HCT116 (cell line): ENCODE data around the gene MORC1. TPM values are rescaled to one million over a fixed set of nuclear protein-coding genes. Genes with fewer than 3 reads are reported as not detected.

Experiments
- ATAC-seq: fragments of 200-7000 bp; cut with Tn5 transposase; 2 replicates; pipeline ENCODE4 v1.9.1; 2020; ENCODE audit warnings: mild to moderate bottlenecking, moderate library complexity
- BruUV-seq: library from RNA; stranded (reverse); fragments of 400-500 nt; replicated peaks from 2 replicates; lab custom pipeline; 2021; lab: Mats Ljungman, UMichigan
- CTCF ChIA-PET: fragments of 300-600 bp; sonication (Branson Sonifier 250); formaldehyde crosslinking; loops from one replicate; lab custom pipeline; 2021; ENCODE audit warnings: antibody characterized with exemption; lab: Charles Lee
- POLR2A ChIA-PET: fragments of 300-600, 350-600 bp; sonication (Branson Sonifier 250); formaldehyde crosslinking; loops from one replicate; lab custom pipeline; 2021; ENCODE audit warnings: antibody characterized with exemption; lab: Charles Lee
- RAD21 ChIA-PET, 2 experiments: fragments of 300-600 bp; sonication (Branson Sonifier 250); formaldehyde crosslinking; loops; one replicate each; lab custom pipeline; 2023; ENCODE audit warnings: low total read pairs in 2 of 2; ENCODE audit not compliant: uncharacterized antibody in 2 of 2, unreplicated experiment in 2 of 2, low non-redundant PET in 1 of 2; lab: Charles Lee
- DNase-seq: peaks from one replicate; pipeline ENCODE4 v3.0.0-alpha.2; 2010; ENCODE audit warnings: low read depth, low spot score
- H2AFZ ChIP-seq: fragments of 200-600 bp; shearing (Covaris generic), sonication (generic); 2 replicates; pipeline ENCODE4 v1.6.1; 2017; ENCODE audit warnings: low read depth, mixed run types, mixed read lengths, antibody characterized with exemption, low read length; ENCODE audit not compliant: poor library complexity, severe bottlenecking
- H3K27ac ChIP-seq: 2 replicates; pipeline ENCODE4 v1.5.1; 2012; ENCODE audit warnings: low read depth, low read length
- H3K27me3 ChIP-seq: fragments of 200-600 bp; sonication (generic); 2 replicates; pipeline ENCODE4 v1.6.1; 2016; ENCODE audit warnings: mixed run types, low read length, mixed read lengths; ENCODE audit not compliant: insufficient read depth
- H3K36me3 ChIP-seq, 2 experiments: fragments of 200-500 bp in 1 of 2; fragments of 200-600 bp in 1 of 2; sonication (Bioruptor generic) in 1 of 2; sonication (generic) in 1 of 2; 2 replicates each; pipeline versions ENCODE4 v1.5.1 to v1.6.1; 2014 to 2016; ENCODE audit warnings: low read length in 2 of 2, inconsistent platforms in 1 of 2, mixed read lengths in 1 of 2, mixed run types in 1 of 2; ENCODE audit not compliant: insufficient read depth in 2 of 2, control insufficient read depth in 1 of 2
- H3K4me1 ChIP-seq, 2 experiments: fragments of 200-600 bp in 1 of 2; sonication (generic) in 1 of 2; 2 replicates each; pipeline versions ENCODE4 v1.5.1 to v1.6.1; 2012 to 2017; ENCODE audit warnings: low read length in 2 of 2, inconsistent platforms in 1 of 2, mild to moderate bottlenecking in 1 of 2, mixed read lengths in 1 of 2, mixed run types in 1 of 2, moderate library complexity in 1 of 2; ENCODE audit not compliant: insufficient read depth in 2 of 2, control insufficient read depth in 1 of 2
- H3K4me2 ChIP-seq: fragments of 200-600 bp; sonication (generic); 2 replicates; pipeline ENCODE4 v1.6.1; 2017; ENCODE audit warnings: mixed run types, low read length, mixed read lengths
- H3K4me3 ChIP-seq, 2 experiments: fragments of 200-600 bp in 1 of 2; sonication (generic) in 1 of 2; replicated peaks in 1 of 2; 2 replicates each; pipeline ENCODE4 v1.5.1; 2011 to 2016; ENCODE audit warnings: low read length in 2 of 2, control low read depth in 1 of 2, low read depth in 1 of 2, mild to moderate bottlenecking in 1 of 2, mixed read lengths in 1 of 2, mixed run types in 1 of 2
- H3K79me2 ChIP-seq: fragments of 200-600 bp; sonication (generic); 2 replicates; pipeline ENCODE4 v1.6.1; 2017; ENCODE audit warnings: mild to moderate bottlenecking, mixed run types, low read length, moderate library complexity, mixed read lengths; ENCODE audit not compliant: insufficient read depth
- H3K9ac ChIP-seq: fragments of 200-600 bp; sonication (generic); 2 replicates; pipeline ENCODE4 v1.6.1; 2016; ENCODE audit warnings: low read length, mixed read lengths
- H3K9me2 ChIP-seq: fragments of 200-600 bp; sonication (generic), shearing (Covaris generic); 2 replicates; pipeline ENCODE4 v1.6.1; 2017; ENCODE audit warnings: mixed run types, mild to moderate bottlenecking, moderate library complexity; ENCODE audit not compliant: insufficient read depth
- H3K9me3 ChIP-seq, 2 experiments: fragments of 200-500 bp in 1 of 2; fragments of 200-600 bp in 1 of 2; sonication (Bioruptor generic) in 1 of 2; sonication (generic) in 1 of 2; 2 replicates each; pipeline ENCODE4 v1.6.1; 2014 to 2017; ENCODE audit warnings: low read length in 2 of 2, mixed read lengths in 2 of 2, inconsistent platforms in 1 of 2, low read depth in 1 of 2, mild to moderate bottlenecking in 1 of 2, mixed run types in 1 of 2, moderate library complexity in 1 of 2; ENCODE audit not compliant: control insufficient read depth in 1 of 2, insufficient read depth in 1 of 2
- H4K20me1 ChIP-seq: fragments of 200-600 bp; sonication (generic), shearing (Covaris generic); 2 replicates; pipeline ENCODE4 v1.6.1; 2017; ENCODE audit warnings: mixed run types, mild to moderate bottlenecking, moderate library complexity; ENCODE audit not compliant: insufficient read depth
- ELF1 ChIP-seq: IDR thresholded peaks from 2 replicates; pipeline ENCODE4 v1.6.1; 2012; ENCODE audit warnings: low read depth, borderline replicate concordance
- FOSL1 ChIP-seq: IDR thresholded peaks from 2 replicates; pipeline ENCODE4 v1.6.1; 2012; ENCODE audit warnings: low read depth
- POLR2AphosphoS5 ChIP-seq: IDR thresholded peaks from 2 replicates; pipeline ENCODE4 v1.6.1; 2011; ENCODE audit warnings: mild to moderate bottlenecking, low read depth, low read length, moderate library complexity
- RAD21 ChIP-seq: IDR thresholded peaks from 2 replicates; pipeline ENCODE4 v1.6.1; 2012; ENCODE audit warnings: low read depth, mild to moderate bottlenecking
- SIN3A ChIP-seq: IDR thresholded peaks from 2 replicates; pipeline ENCODE4 v1.6.1; 2012; ENCODE audit warnings: low read depth
- TCF7L2 ChIP-seq: IDR thresholded peaks from 2 replicates; pipeline ENCODE4 v1.7.0; 2011; ENCODE audit warnings: borderline replicate concordance, inconsistent platforms; ENCODE audit not compliant: insufficient read depth, insufficient read length; ENCODE audit errors: extremely low read depth
- ZNF274 ChIP-seq: fragments of 200-500 bp; sonication (Bioruptor generic); IDR thresholded peaks from 2 replicates; pipeline ENCODE4 v1.6.1; 2014; ENCODE audit warnings: mild to moderate bottlenecking, low read depth, low read length, inconsistent platforms
- intact Hi-C: fragments of 100-400 bp; cut with micrococcal nuclease; formaldehyde crosslinking; loops from 2 replicates; pipeline ENCODE4 v1.10.0; 2022
- total RNA-seq: library from RNA; stranded (reverse); gene quantifications from one replicate; pipeline ENCODE4 v1.2.1, GENCODE V29; 2021; ENCODE audit not compliant: unreplicated experiment
- TF ChIP-seq, protein P1 (sequence below), 3 experiments: fragments of 200-600 bp in 1 of 3; sonication (generic) in 1 of 3; IDR thresholded peaks in 2 of 3; conservative IDR thresholded peaks in 1 of 3; 2 replicates each; pipeline ENCODE4 v1.5.1; 2012 to 2017; ENCODE audit warnings: low read depth in 2 of 3, low read length in 2 of 3, antibody characterized with exemption in 1 of 3, borderline replicate concordance in 1 of 3, control low read depth in 1 of 3, mild to moderate bottlenecking in 1 of 3, mixed read lengths in 1 of 3, mixed run types in 1 of 3, moderate library complexity in 1 of 3; ENCODE audit not compliant: insufficient read depth in 1 of 3
- TF ChIP-seq, protein P2 (sequence below): IDR thresholded peaks from 2 replicates; pipeline ENCODE4 v1.6.1; 2012
- TF ChIP-seq, protein P3 (sequence below): IDR thresholded peaks from 2 replicates; pipeline ENCODE4 v1.6.1; 2011; ENCODE audit warnings: mild to moderate bottlenecking, low read length, moderate library complexity; ENCODE audit not compliant: insufficient replicate concordance; ENCODE audit errors: extremely low read depth

The MORC1 gene
- total RNA-seq, 1 experiment from 2014 or later: not detected

- no peaks in the 10 kb centered on the region for H4K20me1 ChIP-seq
- H3K9me2 ChIP-seq: no peaks in the 10 kb centered on the region
- peak; percentile 76 for ATAC-seq
- no peak overlapping the region for H3K4me2 ChIP-seq
- ChIA-PET POLR2A (no interaction called here), CTCF (interaction anchor here (0.7 kb wide), 1 partner anchor 26 kb away, joined by 3 read pairs; no protein-coding TSS in a partner anchor), RAD21 (no interaction called here)
- H3K9me3 ChIP-seq: no peaks in the 10 kb centered on the region
- H3K4me1 ChIP-seq: no peaks in the 10 kb centered on the region; a peak in 1 of 4 replicates
- peak; percentile 39 for DNase-seq
- H3K36me3 ChIP-seq: no peaks in the 10 kb centered on the region
- BruUV-seq: no TSS peak
- H3K27ac ChIP-seq: no peak overlapping the region
- H3K4me3 ChIP-seq: no peak overlapping the region
- intact Hi-C loops: no loop called here
- no peak overlapping the region for H3K9ac ChIP-seq
- TF ChIP-seq, protein P1, sequence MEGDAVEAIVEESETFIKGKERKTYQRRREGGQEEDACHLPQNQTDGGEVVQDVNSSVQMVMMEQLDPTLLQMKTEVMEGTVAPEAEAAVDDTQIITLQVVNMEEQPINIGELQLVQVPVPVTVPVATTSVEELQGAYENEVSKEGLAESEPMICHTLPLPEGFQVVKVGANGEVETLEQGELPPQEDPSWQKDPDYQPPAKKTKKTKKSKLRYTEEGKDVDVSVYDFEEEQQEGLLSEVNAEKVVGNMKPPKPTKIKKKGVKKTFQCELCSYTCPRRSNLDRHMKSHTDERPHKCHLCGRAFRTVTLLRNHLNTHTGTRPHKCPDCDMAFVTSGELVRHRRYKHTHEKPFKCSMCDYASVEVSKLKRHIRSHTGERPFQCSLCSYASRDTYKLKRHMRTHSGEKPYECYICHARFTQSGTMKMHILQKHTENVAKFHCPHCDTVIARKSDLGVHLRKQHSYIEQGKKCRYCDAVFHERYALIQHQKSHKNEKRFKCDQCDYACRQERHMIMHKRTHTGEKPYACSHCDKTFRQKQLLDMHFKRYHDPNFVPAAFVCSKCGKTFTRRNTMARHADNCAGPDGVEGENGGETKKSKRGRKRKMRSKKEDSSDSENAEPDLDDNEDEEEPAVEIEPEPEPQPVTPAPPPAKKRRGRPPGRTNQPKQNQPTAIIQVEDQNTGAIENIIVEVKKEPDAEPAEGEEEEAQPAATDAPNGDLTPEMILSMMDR (IDR thresholded peaks at IDR 0.05 in 2 of 3, conservative IDR thresholded peaks at IDR 0.05 in 1 of 3; ENCODE audit: borderline replicate concordance in 1 of 3, insufficient read depth in 1 of 3, low read depth in 2 of 3, low read length in 2 of 3): peak; percentile 58 to 79 (median 77); a peak in 5 of 6 replicates
- peak; percentile 64 for TF ChIP-seq RAD21
- TF ChIP-seq FOSL1: no peak
- H2AFZ ChIP-seq: peak overlapping the region; percentile 84
- no peaks in the 10 kb centered on the region for H3K27me3 ChIP-seq
- H3K79me2 ChIP-seq: no peaks in the 10 kb centered on the region
Measured at GRCh38 chr3:109050591-109051167, 67.3 kb downstream of the MORC1 start.

DNA sequence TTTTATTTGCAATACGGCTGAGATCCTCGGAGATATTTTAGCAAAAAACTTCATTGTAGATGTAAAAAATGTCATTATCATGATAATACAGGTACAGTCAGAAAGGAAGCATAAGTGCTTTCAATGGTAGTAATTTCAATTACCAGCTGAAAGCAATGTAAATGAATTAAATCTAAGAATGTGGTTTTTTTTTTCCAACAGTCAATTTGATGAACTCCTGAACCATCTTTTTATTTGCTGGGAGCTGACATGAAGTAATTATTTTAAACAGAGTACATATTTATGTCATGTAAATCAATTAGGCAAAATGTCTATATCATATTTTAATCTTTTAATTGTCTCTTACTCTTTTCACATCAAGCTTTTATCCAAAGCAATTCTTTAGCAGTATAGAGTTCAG is 70.6 kb downstream of the MORC1 start:
- Histone ChIP-seq H3K36me3 (no peaks in the 10 kb centered on the region), H3K9me3 (no peaks in the 10 kb centered on the region), H3K4me3 (no peak overlapping the region), H3K79me2 (no peaks in the 10 kb centered on the region), H3K4me2 (no peak overlapping the region), H3K27ac (no peak overlapping the region), H3K27me3 (no peaks in the 10 kb centered on the region), H3K9me2 (no peaks in the 10 kb centered on the region), H4K20me1 (no peaks in the 10 kb centered on the region), H2AFZ (no peak overlapping the region), H3K4me1 (no peaks in the 10 kb centered on the region), H3K9ac (no peak overlapping the region)
- intact Hi-C loops: no loop called here
- ChIA-PET CTCF (interaction anchor here (0.9 kb wide), 1 partner anchor 24 kb away, joined by 3 read pairs; no protein-coding TSS in a partner anchor), POLR2A (no interaction called here), RAD21 (no interaction called here)
- ATAC-seq (no peak), DNase-seq (no peak)
- BruUV-seq: no TSS peak
- TF ChIP-seq SIN3A (no peak), ELF1 (no peak), POLR2AphosphoS5 (no peak), ZNF274 (no peak), TCF7L2 (no peak)
- TF ChIP-seq, protein P2, sequence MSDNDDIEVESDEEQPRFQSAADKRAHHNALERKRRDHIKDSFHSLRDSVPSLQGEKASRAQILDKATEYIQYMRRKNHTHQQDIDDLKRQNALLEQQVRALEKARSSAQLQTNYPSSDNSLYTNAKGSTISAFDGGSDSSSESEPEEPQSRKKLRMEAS: no peak
- TF ChIP-seq, protein P3, sequence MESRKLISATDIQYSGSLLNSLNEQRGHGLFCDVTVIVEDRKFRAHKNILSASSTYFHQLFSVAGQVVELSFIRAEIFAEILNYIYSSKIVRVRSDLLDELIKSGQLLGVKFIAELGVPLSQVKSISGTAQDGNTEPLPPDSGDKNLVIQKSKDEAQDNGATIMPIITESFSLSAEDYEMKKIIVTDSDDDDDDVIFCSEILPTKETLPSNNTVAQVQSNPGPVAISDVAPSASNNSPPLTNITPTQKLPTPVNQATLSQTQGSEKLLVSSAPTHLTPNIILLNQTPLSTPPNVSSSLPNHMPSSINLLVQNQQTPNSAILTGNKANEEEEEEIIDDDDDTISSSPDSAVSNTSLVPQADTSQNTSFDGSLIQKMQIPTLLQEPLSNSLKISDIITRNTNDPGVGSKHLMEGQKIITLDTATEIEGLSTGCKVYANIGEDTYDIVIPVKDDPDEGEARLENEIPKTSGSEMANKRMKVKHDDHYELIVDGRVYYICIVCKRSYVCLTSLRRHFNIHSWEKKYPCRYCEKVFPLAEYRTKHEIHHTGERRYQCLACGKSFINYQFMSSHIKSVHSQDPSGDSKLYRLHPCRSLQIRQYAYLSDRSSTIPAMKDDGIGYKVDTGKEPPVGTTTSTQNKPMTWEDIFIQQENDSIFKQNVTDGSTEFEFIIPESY: no peak
- TF ChIP-seq, protein P1 (IDR thresholded peaks at IDR 0.05 in 2 of 3, conservative IDR thresholded peaks at IDR 0.05 in 1 of 3; ENCODE audit: borderline replicate concordance in 1 of 3, insufficient read depth in 1 of 3, low read depth in 2 of 3, low read length in 2 of 3): no peak
